HG02623 (cell line): ENCODE data around the gene GALNT16.

Experiments used
- ATAC-seq: cut with Tn5 transposase; IDR thresholded peaks from one replicate; pipeline ENCODE4 v1.9.1; 2021; ENCODE audit warnings: moderate library complexity; ENCODE audit not compliant: unreplicated experiment

The GALNT16 gene

DNA sequence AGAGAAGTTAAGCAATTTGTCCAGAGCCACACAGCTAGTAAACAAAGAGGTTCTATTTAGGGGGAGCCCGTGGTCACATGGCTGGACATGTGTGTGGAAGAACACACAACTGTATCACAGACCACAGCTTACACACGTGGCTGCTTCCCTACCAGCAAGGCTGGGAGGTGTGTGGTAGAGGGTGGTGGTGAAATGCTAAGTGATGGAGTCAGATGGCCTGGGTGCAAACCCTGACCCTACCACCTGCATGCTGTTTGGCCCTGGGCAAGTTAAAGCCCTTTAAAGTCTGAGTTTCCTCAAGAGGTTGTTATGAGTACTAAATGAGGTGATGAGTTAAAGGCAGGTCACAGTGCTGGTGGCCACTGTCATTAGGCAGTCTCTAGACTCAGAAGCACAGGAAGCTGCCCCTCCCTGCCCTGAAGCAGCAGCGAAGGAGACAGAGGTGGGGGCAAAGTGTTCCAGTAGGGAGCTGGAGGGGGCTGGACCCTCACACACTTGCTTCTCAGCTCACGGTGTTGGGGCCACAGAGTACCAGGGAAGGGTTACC lies 73.9 kb downstream of the GALNT16 start:
- no peak for ATAC-seq

DNA sequence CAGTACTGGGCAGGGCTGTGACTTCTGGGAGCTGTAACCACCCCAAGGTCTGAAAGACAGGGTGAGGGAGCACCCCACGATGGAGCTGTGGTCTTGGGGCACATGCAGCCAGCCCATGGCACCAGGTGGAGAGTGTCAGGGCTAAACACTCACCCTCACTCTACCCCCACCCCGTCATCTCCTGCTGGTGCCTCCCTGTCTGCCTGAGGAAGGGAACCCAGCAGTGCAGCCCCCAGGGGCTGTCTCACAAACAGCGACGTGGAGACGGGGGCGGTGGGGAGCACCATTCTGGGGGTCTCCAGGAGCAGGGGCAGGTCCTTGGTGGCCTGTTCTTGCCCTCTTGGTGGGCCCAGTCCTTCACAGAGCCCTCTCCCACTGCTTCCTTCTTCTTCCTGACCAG lies 74.6 kb downstream of the GALNT16 start:
- ATAC-seq = no peak

DNA sequence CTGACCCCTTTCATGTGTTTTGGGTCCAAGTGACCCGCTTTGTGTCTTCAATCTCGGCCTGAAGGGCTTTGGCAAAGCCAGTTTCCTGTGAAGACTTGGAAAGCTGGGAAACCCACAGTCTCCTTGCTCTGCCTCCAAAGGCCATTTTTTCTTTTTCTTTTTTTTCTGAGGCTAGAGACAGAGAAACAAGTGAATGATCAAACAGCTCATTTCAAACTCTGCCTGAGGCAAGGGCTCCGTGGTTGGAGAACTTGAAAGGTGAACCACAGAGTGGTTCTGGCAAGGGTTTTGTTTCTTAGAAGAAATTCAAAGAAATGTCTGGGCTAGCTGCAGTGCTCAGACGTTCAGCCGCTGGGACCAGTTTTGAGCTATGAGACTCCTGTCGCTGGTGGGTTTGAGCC lies 75.4 kb downstream of the GALNT16 start:
- no peak for ATAC-seq

DNA sequence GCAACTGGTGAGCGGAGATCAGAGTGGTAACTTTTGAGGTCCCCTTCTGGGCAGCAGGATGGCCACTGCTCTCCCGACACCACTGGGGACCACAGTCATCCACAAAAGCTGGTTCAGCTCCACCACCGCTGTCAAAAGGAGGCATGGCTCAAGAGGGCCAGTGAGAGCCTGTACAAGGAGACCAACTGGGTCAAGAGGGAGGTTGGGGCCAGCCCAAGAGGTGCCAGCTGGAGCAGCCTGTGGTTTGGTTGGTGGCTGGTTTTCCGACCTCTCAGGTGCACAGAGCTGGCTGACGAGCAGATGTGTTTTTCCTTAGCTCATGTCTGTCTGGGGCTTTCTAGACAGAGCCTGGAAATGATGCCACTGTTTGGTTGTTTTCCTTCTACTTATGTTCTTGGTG lies 78.0 kb downstream of the GALNT16 start:
- ATAC-seq = no peak

DNA sequence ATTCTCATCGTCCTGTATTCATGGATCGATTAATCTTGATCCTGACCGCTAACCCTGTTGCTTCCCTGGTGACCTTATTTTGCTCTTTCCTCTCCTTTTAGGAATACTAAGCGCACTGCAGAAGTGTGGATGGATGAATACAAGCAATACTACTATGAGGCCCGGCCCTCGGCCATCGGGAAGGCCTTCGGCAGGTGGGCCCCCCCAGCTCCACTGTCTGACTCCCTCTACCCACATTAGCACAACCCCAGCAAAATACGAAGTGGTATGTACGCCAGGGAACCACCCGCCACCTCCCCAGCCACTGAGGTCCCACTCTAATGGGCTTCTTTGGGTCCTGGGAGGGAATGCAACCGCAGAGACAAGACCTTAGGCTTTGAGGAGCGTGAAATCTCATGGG lies 79.5 kb downstream of the GALNT16 start:
- no peak for ATAC-seq

DNA sequence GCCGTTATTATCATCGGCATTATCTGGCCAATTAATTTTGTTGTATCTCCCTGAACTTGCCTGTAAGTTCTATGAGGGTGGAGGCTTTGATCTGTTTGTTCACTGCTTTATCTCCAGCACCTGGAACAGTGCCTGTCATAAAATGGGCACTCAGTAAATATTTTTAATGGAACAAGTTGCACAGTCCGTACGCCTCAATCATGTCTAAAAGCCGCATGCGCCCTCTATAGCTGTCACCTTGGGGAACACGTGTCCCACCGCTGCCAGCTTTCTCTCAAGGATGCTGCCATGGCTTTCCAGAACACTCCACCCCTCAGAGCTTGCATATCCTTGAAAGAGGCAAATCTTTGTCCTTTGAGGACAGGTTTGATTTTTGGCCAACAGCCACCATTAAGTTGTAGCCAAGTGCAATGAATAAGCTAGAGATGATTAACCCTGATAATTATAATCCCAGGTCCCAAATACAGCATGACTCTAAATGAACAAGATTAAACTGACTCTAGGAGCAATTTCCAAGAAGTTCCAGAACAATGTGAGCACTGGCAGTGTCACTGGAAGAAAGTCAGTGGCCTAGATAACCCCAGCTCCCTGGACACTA lies 83.1 kb downstream of the GALNT16 start:
- no peak for ATAC-seq

DNA sequence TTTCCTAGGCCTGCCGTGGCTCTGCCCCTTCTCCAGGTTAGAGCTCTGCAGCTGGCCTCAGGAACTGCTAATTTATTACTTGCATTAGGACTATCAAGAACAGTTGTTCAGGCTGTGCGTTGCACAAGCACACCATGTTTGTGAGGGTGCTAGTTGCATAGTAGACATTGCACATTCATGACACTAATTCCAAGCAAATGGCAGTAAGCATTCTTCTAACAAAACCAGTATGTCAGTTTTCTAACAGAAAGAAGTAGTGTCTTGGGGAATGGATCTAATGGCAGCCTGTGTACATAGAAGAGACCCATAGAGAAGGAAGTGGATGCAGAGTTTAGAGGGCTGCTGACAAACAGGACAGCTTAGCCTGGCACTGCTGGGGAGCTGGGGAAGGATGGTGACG lies 84.2 kb downstream of the GALNT16 start:
- ATAC-seq = no peak

DNA sequence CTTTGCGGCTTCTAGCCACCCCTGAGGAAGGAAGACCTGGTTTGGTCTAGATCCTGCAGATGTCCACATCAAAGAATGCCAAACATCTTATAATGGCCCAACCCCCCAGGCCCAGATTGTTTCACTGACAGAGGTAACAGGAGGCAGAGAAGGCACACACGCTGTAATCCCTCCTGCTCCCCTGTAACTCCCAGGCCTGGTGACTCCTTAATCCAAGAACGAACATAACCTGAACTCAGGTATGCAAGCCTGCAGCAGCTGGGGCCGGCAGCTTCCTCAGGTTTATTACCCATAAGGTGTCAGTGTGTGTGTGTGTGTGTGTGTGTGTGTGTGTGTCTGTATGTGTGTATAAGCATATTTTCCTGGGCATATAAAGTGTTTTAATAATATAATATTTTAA lies 85.4 kb downstream of the GALNT16 start:
- ATAC-seq = no peak

DNA sequence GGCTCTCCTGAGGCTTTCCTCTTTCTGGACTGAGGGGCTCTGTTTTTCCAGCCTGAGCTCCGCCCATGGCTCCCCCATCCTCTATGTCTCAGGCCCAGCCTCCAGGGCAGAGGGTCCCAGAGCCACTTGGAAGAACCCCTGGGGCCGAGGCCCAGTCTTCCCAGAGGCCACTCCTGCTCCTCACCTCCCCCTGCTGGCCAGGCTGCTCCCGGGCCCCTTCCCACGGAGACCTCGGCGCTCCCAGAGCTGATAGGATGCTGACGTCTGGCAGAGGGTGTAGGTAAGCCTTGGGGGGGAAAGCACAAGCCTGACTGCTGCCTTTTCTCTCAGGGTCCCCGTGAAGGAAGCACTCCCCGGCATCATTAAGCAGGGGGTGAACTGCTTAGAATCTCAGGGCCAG lies 86.8 kb downstream of the GALNT16 start:
- ATAC-seq = no peak

DNA sequence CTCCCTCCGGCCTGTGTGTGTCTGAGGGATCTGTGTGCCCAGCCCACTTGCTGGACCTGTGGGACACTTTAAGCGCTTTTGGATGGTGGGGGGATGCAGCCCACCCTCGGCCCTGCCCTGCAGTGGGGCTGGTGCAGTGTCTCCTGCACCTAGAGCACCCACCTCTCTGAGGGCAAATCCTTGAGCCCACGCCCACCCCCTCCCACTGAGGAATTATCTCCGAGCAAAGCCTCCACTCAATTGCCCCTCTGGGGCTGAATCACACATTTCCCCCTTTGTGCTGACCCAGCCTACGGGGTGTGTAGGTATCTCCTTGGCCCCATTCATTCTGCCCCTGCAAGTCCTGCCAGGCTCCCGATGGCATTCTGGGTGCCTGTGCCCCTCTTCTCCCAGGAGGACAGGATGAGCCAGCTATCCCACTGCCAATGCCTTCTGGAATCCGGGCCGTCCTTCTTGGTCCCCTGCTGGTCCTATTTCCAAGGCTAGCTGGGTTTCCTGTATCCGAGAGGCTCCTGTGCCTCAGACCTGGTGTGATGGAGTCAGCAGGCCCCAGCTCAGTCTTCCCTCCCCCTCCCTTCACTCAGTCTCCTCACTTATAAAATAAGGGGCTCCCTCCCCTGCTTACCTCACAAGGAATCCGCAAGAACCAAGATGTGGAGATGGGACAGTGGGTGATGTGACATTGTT lies 89.3 kb downstream of the GALNT16 start:
- ATAC-seq = no peak

DNA sequence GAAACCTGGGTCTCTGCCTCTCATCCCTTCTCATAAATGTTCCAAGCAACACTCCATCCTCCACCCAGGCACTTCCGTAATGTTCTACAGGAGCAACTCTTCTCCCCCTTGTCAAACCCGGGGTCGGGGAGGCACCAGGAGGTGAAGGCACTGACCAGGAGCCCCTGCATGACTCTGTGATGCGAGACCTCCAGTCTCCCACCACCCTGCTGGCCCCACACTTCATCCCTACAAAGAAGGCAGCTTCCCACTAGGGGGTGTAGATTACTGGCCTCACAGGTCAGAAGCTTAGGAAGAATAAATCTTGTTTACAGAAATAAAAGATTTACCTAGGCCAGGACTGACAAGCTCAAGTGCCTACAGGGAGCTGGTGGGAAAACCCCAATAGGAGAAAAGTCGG lies 90.9 kb downstream of the GALNT16 start:
- ATAC-seq = no peak

DNA sequence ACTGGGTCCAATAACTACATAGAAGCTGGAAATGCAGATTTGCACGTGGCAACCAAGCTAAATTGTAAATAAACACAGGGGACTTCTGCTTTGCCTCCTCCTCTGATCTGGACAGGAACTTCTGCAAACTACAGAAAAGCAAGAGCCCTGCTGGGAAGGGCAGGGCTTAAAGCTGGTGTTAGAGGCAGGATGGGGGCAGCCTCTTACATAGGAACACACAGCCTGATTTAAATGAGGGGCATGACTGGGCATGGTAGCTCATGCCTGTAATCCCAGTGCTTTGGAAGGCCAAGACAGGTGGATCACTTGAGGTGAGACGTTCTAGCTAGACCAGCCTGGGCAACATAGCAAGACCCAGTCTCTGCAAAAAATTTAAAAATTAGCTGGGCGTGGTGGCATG lies 91.4 kb downstream of the GALNT16 start:
- no peak for ATAC-seq

DNA sequence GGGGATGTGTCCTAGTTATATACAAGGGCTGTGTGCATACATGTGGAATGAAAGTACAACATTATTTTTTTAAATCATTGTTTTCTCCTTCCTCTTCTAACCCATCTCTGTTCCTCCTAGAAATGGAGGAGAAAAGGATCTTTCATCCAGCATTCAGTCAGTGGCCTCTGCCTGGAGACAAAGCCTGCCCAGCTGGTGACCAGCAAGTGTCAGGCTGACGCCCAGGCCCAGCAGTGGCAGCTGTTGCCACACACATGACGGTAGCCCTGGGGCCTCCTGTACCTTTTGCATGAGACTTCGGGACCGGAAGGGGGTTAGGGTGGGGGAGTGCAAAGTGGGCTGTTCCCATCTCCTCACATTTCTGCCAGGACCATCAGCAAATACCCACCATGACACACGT lies 92.0 kb downstream of the GALNT16 start:
- ATAC-seq = no peak

DNA sequence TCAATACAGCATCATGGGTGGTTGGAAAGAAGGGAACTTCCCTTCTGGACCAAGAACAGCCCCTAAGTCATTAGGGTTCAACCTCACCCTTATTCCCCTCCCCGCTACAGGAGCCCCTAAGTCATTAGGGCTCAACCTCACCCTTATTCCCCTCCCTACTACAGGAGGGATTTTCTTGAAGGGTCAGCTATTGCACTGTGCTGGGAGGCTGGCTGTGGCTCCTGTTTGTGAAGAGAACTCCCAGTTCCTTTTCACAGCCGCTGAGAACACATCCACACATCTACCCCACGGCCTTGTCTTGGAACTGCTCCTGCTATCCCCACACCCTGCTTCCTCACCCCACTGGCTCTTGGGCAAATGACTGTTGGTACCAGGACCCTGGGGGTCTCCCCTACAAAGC lies 93.2 kb downstream of the GALNT16 start:
- ATAC-seq = no peak

DNA sequence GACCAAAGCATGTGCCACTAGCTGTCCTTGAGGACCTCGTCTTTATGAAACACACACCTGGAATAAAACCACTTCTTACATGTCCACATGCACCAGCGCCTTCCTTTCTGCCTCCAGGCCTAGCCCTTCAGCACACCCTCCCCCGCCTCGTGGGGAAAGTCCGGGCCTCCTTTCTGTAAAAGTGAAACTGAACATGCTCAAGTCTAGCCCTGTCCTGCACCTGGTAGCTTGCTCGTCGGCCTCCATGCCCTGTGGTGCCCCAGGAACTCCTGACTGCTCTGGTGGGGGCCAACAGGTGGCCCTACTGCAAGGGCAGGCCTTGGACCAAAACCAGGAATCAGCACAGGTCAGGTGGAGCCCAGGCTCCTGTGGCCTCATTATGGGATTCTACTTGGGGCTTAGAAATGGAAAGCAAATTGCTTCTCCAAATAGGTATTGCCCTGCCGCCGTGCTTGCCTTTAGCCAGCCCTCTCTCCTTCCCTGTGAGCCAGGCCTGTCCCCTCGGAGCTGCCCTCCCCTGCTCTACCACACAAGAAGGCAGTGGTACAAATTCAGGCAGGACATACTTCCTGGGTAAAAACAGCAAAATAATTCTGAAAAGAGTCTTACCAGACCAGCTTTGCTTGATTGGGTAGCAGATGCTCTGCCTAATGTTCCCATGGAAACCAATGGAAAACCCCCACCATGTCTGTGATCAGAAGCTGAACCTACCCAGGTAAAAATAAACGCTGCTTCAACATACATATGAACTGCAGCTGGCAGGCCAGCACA lies 94.6 kb downstream of the GALNT16 start:
- ATAC-seq = peak; percentile 91

DNA sequence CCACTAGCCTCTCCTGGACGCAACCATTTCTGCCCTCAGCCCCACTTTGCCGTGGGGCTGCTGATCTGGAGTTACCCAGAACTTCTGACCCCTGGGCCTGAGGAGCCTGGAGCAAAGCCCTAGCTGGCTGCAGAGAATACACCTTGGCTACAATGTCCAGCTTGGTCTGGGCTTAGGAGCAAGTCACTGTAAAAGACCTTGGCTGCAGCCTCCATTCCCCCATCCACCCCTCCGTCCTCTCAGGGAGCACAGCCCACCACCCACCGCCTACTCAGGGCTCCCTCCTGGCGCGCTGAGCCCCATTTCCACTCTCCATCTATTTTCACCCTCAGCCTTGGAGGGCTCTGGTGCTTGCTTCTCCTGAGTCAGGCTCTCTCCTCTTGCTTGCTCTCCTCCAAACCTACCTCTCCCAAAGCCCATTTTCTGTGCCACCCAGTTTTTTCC lies 95.2 kb downstream of the GALNT16 start:
- no peak for ATAC-seq

DNA sequence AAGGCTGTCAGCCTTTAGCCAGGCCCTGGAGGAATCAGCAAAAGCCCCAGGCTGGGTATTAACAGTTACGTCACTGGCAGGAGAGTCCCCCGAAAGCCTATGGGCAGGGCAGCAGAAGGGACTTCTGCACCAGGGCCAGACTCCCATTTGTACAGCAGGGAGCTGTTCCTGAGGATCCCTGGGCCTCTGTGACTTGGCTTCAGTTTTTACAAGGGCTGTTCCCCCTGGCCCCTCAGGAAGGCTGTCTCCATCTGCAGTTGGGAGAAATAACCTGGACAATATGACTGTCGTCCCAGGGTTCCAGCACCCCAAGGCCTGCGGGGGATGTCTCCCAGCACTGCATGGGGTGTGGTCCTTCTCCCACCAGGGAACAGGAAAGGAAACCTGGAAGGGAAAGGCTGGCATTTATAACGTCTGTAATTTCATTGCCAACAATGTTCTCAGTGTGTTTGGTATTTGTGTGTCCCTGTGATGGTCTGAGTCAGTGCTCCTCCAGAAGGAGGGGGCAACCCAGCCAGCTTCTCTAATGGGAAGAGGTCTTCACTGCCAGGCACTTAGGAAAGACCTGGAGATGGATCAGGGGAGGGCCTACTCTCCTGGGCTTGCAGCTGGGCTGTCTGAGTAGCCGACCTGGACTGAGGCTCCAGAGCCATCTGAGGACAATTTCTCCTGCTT lies 95.8 kb downstream of the GALNT16 start:
- ATAC-seq = no peak

DNA sequence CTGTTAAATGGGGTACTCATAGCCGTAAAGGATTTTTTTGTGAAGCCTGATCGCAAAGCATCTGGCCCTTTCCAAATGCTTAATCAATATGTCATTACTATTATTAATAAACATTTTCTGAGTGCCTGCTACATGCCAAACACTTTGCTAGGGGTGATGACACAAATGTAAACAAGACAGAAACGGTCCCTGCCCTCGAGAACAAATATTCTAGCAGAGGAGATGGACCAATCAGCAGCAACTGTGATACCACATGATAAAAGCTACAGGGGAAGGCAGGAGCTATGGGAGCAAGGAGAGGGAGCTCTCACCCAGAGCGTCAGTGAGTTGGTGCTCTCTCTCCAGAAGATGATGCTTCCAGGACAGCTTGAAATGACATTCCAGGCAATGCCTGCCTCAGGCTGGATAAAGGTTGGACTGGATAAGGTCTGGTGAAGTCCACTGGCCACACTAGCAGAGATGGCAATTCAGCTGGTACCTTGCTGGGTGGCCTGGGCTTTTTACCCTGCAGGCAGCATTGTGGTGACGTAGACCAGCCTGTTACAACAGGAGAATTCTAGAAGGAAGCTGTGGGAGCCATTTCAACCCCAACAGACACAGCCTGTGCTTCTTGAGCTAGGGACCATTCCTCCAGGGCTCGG lies 97.1 kb downstream of the GALNT16 start:
- no peak for ATAC-seq

DNA sequence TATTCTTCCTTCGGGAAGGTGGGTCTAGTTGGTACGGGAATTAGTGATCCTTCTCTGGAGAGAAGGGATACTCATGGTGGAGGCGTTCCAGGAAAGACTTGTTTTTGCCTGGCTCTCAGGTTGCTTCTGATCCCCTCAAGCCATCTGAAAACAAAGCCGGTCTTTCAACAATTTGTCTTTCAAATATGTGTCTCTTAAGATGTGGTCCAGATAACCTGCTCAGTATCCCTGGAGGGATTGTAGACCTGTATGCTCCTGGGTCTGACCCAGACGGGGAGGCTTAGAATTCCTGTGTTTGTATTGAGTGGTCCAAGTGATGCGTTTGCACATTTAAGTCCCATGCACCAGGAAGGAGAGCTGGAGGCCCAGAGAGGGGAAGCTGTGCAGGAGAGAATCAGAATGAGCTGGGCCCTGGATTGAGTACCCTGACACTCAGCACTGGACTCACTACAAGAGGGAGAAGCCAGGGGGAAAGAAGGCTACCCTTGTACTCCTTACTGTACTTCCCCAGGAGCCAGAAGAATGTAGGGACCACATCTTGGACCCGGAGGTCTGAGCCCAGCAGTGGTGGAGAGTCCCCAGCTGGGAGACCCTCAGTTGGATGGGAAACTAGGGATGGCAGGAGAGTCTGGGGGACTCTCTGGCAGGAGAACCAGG lies 97.7 kb downstream of the GALNT16 start:
- no peak for ATAC-seq

DNA sequence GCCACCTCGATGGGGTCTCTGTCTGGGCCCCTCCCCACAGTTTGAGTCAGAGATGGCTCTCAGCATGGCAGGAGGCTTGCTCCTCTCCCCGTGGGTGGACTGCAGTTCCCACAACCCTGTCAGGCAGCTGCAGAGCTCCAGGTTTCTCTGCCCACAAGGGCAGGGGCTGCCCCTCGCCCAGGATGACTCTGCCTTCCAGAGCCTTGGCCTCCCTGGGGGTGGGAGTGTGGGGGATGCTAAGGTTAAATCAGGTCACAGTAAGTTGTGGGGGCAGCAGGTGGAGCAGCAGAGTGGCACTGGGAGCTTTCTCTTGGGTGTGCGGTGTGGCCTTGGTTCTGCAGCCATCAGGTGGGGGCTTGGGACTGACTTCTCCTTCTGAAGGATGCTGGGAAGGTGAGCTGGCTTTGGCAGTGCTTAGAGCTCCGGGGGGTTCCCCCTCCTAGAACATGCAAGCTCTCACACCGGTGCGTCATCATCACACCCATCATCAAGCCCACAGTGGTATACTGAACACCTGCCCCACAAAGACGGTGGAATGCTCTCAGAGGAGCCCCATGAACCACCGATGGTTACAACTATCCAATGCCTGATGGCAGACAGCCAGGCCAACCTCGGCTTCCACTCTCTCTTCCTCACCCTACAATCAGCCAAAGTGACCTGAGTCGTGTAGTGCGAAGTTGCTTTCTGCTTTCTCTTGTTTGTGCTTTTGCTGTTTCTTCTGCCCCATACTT lies 98.4 kb downstream of the GALNT16 start:
- ATAC-seq = no peak
